ENCODE data around the gene CHMP3. TPM values are rescaled to one million over a fixed set of nuclear protein-coding genes. Genes with fewer than 3 reads are reported as not detected.

CHMP3 gene
- total and polyA plus RNA-seq, 2 donors (not counting 1 experiment from before 2014, with no cell fraction given), result 73.3 to 161 TPM

- H3K36me3 ChIP-seq (ENCODE audit: control insufficient read depth, insufficient read depth, low read length), result no peaks in the 10 kb centered on the region
- H3K79me2 ChIP-seq (ENCODE audit: control insufficient read depth, insufficient read depth, low read length), result no peaks in the 10 kb centered on the region
- no peaks in the 10 kb centered on the region for H3K27me3 ChIP-seq (ENCODE audit: control insufficient read depth, insufficient read depth, low read length)
- H3K9me3 ChIP-seq (ENCODE audit: control insufficient read depth, insufficient read depth, low read depth, low read length), result no peaks in the 10 kb centered on the region
- H3K27ac ChIP-seq (ENCODE audit: insufficient read depth, low read length), result no peak overlapping the region
- no peak overlapping the region for H3K9ac ChIP-seq (ENCODE audit: insufficient read depth, low read length)
- TF ChIP-seq EZH2 (IDR thresholded peaks at IDR 0.05; ENCODE audit: low read length, missing control alignments), result no peak
- TF ChIP-seq CTCF (conservative IDR thresholded peaks at IDR 0.05 in 1 of 2, IDR thresholded peaks at IDR 0.05 in 1 of 2; ENCODE audit: low read depth in 1 of 2, low read length in 2 of 2), result no peak
- no peaks in the 10 kb centered on the region for H4K20me1 ChIP-seq (ENCODE audit: control insufficient read depth, extremely low read depth, insufficient read depth, low read length)
- no peaks in the 10 kb centered on the region for H3K4me1 ChIP-seq (ENCODE audit: control insufficient read depth, extremely low read depth, insufficient read depth, low read length)
- no peak overlapping the region for H3K4me2 ChIP-seq (ENCODE audit: extremely low read depth, insufficient read depth, low read length)
- DNase-seq (ENCODE audit: low read depth in 2 of 2), result peak in 1 of 2 donors; percentile 56
- H3K4me3 ChIP-seq (replicated peaks in 1 of 4; ENCODE audit: control extremely low read depth in 1 of 4, insufficient read depth in 1 of 4, low read depth in 3 of 4, low read length in 4 of 4), result no peak overlapping the region
- H2AFZ ChIP-seq (ENCODE audit: low read length), result no peak overlapping the region
Observed at GRCh38 chr2:86584151-86584913, 21.1 kb upstream of the CHMP3 start.

GRCh38 chr2:86580560-86580959 lies 17.3 kb upstream of the CHMP3 start:
- Histone ChIP-seq H3K36me3 (ENCODE audit: control insufficient read depth, insufficient read depth, low read length) (no peaks in the 10 kb centered on the region), H3K9ac (ENCODE audit: insufficient read depth, low read length) (no peak overlapping the region)
- no peak for DNase-seq (ENCODE audit: low read depth in 2 of 2)

More at GRCh38 chr2:86580560-86580959, 17.3 kb upstream of the CHMP3 start:
- Histone ChIP-seq H3K27ac (ENCODE audit: insufficient read depth, low read length) (no peak overlapping the region), H3K4me1 (ENCODE audit: control insufficient read depth, extremely low read depth, insufficient read depth, low read length) (no peaks in the 10 kb centered on the region), H3K4me2 (ENCODE audit: extremely low read depth, insufficient read depth, low read length) (no peak overlapping the region), H3K4me3 (replicated peaks in 1 of 4; ENCODE audit: control extremely low read depth in 1 of 4, insufficient read depth in 1 of 4, low read depth in 3 of 4, low read length in 4 of 4) (no peak overlapping the region), H3K79me2 (ENCODE audit: control insufficient read depth, insufficient read depth, low read length) (no peaks in the 10 kb centered on the region), H3K9me3 (ENCODE audit: control insufficient read depth, insufficient read depth, low read depth, low read length) (no peaks in the 10 kb centered on the region), H4K20me1 (ENCODE audit: control insufficient read depth, extremely low read depth, insufficient read depth, low read length) (no peaks in the 10 kb centered on the region), H3K27me3 (ENCODE audit: control insufficient read depth, insufficient read depth, low read length) (no peaks in the 10 kb centered on the region), H2AFZ (ENCODE audit: low read length) (no peak overlapping the region)
- no peak for TF ChIP-seq EZH2 (IDR thresholded peaks at IDR 0.05; ENCODE audit: low read length, missing control alignments)
- no peak for TF ChIP-seq CTCF (conservative IDR thresholded peaks at IDR 0.05 in 1 of 2, IDR thresholded peaks at IDR 0.05 in 1 of 2; ENCODE audit: low read depth in 1 of 2, low read length in 2 of 2)
